Raji (cell line): ENCODE measurements around the gene PPT2.

Experiments used
- POLR2A ChIP-seq: IDR thresholded peaks from 2 replicates; pipeline ENCODE4 v1.6.1; 2011; ENCODE audit warnings: low read depth, low read length, control low read depth; ENCODE audit not compliant: insufficient read depth

PPT2 gene

GRCh38 chr6:32163559-32164258, 9.8 kb downstream of the PPT2 start:
- TF ChIP-seq POLR2A: no peak

GRCh38 chr6:32164295-32164694, 10.4 kb downstream of the PPT2 start, which contains the start of gene EGFL8:
TSS of gene EGFL8 (plus strand) at chr6:32164595. CDS start at chr6:32166166, 1,571 bp downstream.
- no peak for TF ChIP-seq POLR2A

GRCh38 chr6:32166411-32167061, 12.6 kb downstream of the PPT2 start:
- TF ChIP-seq POLR2A: no peak

- TF ChIP-seq POLR2A: no peak
These were observed 13.3 kb downstream of the PPT2 start for GRCh38 chr6:32167154-32167760.

GRCh38 chr6:32167761-32168262, 13.9 kb downstream of the PPT2 start:
- TF ChIP-seq POLR2A: no peak

GRCh38 chr6:32168350-32168749, 14.4 kb downstream of the PPT2 start:
- no peak for TF ChIP-seq POLR2A

- no peak for TF ChIP-seq POLR2A
These were observed 15.1 kb downstream of the PPT2 start for GRCh38 chr6:32168807-32169591.

GRCh38 chr6:32170294-32170693, 16.4 kb downstream of the PPT2 start:
- TF ChIP-seq POLR2A: no peak

- TF ChIP-seq POLR2A: no peak
These were observed 17.3 kb downstream of the PPT2 start for GRCh38 chr6:32171234-32171633.

GRCh38 chr6:32173051-32173727, 19.2 kb downstream of the PPT2 start:
- TF ChIP-seq POLR2A: no peak

- TF ChIP-seq POLR2A: no peak
These were observed 20.5 kb downstream of the PPT2 start for GRCh38 chr6:32174416-32174815.

GRCh38 chr6:32175322-32175710, 21.4 kb downstream of the PPT2 start:
- TF ChIP-seq POLR2A: no peak

- TF ChIP-seq POLR2A: peak; percentile 84
These were observed 22.0 kb downstream of the PPT2 start, which contains the start of gene AGPAT1 for GRCh38 chr6:32175711-32176475. TSS of gene AGPAT1 (minus strand) at chr6:32176084. CDS start at chr6:32171496, 4,588 bp downstream.
